Right lobe of liver (tissue), 6 donors: ENCODE measurements around the gene CFAP47. TPM values are rescaled to one million over a fixed set of nuclear protein-coding genes. Genes with fewer than 3 reads are reported as not detected.
"Not testable (repeated sequence)": the region's sequence is repeated elsewhere in the genome, so short reads cannot be mapped to it uniquely, and the experiment has no call there.

Source experiments
- ATAC-seq, 4 donors: fragments of 200-7000 bp; cut with Tn5 transposase; one replicate each; pipeline ENCODE4 v1.9.1; 2020; ENCODE audit warnings: mild to moderate bottlenecking in 4 of 4, moderate library complexity in 4 of 4
- DNase-seq, 3 donors: peaks; one replicate each; pipeline ENCODE4 v3.0.0-alpha.2; 2020
- H3K27ac ChIP-seq, 3 donors: fragments of 200-600 bp; one replicate each; pipeline ENCODE4 v1.8.0; 2022
- H3K27me3 ChIP-seq, 2 donors: fragments of 200-600 bp; one replicate each; pipeline ENCODE4 v1.8.0; 2022
- H3K36me3 ChIP-seq, 4 donors: fragments of 200-600 bp; sonication (generic) in 1 of 4; one replicate each; pipeline versions ENCODE4 v1.5.1 to v1.8.0; 2017 to 2022; ENCODE audit warnings: control low read depth in 1 of 4
- H3K4me1 ChIP-seq, 4 donors: fragments of 200-600 bp; sonication (generic) in 1 of 4; one replicate each; pipeline versions ENCODE4 v1.5.1 to v1.8.0; 2017 to 2022; ENCODE audit warnings: control low read depth in 1 of 4
- H3K4me3 ChIP-seq, 3 donors: fragments of 200-600 bp; one replicate each; pipeline ENCODE4 v1.8.0; 2022
- H3K9me3 ChIP-seq, 4 donors: fragments of 200-600 bp; sonication (generic) in 1 of 4; one replicate each; pipeline versions ENCODE4 v1.5.1 to v1.8.0; 2017 to 2022; ENCODE audit warnings: control low read depth in 1 of 4
- CTCF ChIP-seq, 4 donors: fragments of 200-600 bp in 3 of 4; fragments of 450-650 bp in 1 of 4; IDR thresholded peaks; one replicate each; pipeline versions ENCODE4 v1.5.1 to v1.8.0; 2016 to 2022; ENCODE audit warnings: antibody characterized with exemption in 4 of 4, mild to moderate bottlenecking in 2 of 4
- POLR2A ChIP-seq: fragments of 450-650 bp; IDR thresholded peaks from one replicate; pipeline ENCODE4 v1.6.1; 2017; ENCODE audit warnings: antibody characterized with exemption, mild to moderate bottlenecking
- WGBS: methylation state at CpG from one replicate; pipeline ENCODE4 v1.1.6; 2018; ENCODE audit warnings: low coverage, low lambda C conversion rate; ENCODE audit not compliant: insufficient coverage; ENCODE audit errors: missing lambda C conversion rate; 5-methylcytosine and 5-hydroxymethylcytosine counted together
- intact Hi-C, 2 donors: fragments of 100-400 bp; cut with DNase I; formaldehyde crosslinking; loops; one replicate each; pipeline versions ENCODE4 v1.11.2 to v1.14.1; 2022
- total RNA-seq, 6 experiments: library from RNA; depleted of rRNA in 2 of 6; stranded (reverse); fragments of >200 nt in 2 of 6; fragmentation: NEBNext Ultra II Directional in 3 of 6; extraction: Animal tissue kit (Norgen Biotek cat#: 25700) in 3 of 6; gene quantifications; one replicate each; pipeline versions ENCODE4 v1.1.0 to v1.2.4, GENCODE V29; 2016 to 2023
- donor health status: DM: no; HTN: yes; CAD: no.
- donor health status: DM: no; HTN: no; CAD: no.
- donor health status: DM: no; HTN: no; CAD: no.
- donor health status: DM: no; HTN: yes; CAD: no.
- donor health status: DM: no; HTN: yes; CAD: no.

CFAP47 gene
- total RNA-seq, 6 experiments from 2014 or later, result 0.09 to 0.24 (median 0.20) TPM; not detected in 3

- H3K9me3 ChIP-seq, result no peaks in the 10 kb centered on the region
- H3K27me3 ChIP-seq, result no peaks in the 10 kb centered on the region
- DNase-seq (no peak), ATAC-seq (no peak)
- intact Hi-C loops, result no loop called here
- TF ChIP-seq CTCF (IDR thresholded peaks at IDR 0.05) (no peak), POLR2A (no peak)
- no peaks in the 10 kb centered on the region for H3K4me1 ChIP-seq
- no peaks in the 10 kb centered on the region for H3K36me3 ChIP-seq
- 23% methylated on average over 1 of the region's 1 CpG for WGBS
- no peak overlapping the region for H3K27ac ChIP-seq
- H3K4me3 ChIP-seq, result no peak overlapping the region
These were observed 299.3 kb downstream of the CFAP47 start for GRCh38 chrX:36218801-36219200.

GRCh38 chrX:36234840-36235528 is 315.4 kb downstream of the CFAP47 start:
- H3K4me3 ChIP-seq, H3K36me3 ChIP-seq, H3K27me3 ChIP-seq, H3K9me3 ChIP-seq, H3K4me1 ChIP-seq, ATAC-seq, intact Hi-C loops, H3K27ac ChIP-seq, DNase-seq: not testable (repeated sequence)
- 87% methylated on average over 8 of the region's 21 CpGs for WGBS

- WGBS, result no CpG with 5 or more reads among the region's 1 CpG
- Histone ChIP-seq H3K9me3 (no peaks in the 10 kb centered on the region), H3K27me3 (no peaks in the 10 kb centered on the region), H3K36me3 (no peaks in the 10 kb centered on the region), H3K4me1 (no peaks in the 10 kb centered on the region), H3K4me3 (no peak overlapping the region), H3K27ac (no peak overlapping the region)
- DNase-seq (no peak), ATAC-seq (no peak)
- intact Hi-C loops, result no loop called here
- TF ChIP-seq CTCF (IDR thresholded peaks at IDR 0.05) (no peak), POLR2A (no peak)
These were observed 321.9 kb downstream of the CFAP47 start for GRCh38 chrX:36241397-36241796.

DNA sequence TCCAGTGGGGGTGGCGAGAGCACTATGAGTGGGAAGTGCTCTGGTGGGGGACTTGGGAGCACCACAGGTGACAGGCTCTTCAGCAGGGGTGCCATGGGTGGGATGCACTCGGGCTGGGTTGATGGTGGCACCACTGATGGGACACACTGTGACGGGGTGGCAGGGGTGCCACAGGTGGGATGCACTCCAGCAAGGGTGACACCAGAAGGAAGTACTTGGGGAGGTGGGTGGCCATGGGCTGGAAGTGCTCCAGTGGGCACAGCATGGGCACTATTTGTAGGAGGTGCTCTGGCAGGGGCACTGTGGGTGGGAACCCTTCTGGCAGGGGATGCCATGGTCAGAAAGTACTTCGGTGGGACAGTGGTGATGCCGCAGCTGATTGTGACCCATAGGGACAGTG is 346.6 kb downstream of the CFAP47 start:
- H3K4me1 ChIP-seq, result no peaks in the 10 kb centered on the region
- H3K27me3 ChIP-seq, result no peaks in the 10 kb centered on the region
- DNase-seq (no peak), ATAC-seq (no peak)
- WGBS, result 71% methylated on average over 4 of the region's 5 CpGs
- TF ChIP-seq CTCF (IDR thresholded peaks at IDR 0.05), result no peak
- no peak for TF ChIP-seq POLR2A
- intact Hi-C loops, result no loop called here
- no peaks in the 10 kb centered on the region for H3K9me3 ChIP-seq
- no peaks in the 10 kb centered on the region for H3K36me3 ChIP-seq
- H3K27ac ChIP-seq, result no peak overlapping the region
- no peak overlapping the region for H3K4me3 ChIP-seq

DNA sequence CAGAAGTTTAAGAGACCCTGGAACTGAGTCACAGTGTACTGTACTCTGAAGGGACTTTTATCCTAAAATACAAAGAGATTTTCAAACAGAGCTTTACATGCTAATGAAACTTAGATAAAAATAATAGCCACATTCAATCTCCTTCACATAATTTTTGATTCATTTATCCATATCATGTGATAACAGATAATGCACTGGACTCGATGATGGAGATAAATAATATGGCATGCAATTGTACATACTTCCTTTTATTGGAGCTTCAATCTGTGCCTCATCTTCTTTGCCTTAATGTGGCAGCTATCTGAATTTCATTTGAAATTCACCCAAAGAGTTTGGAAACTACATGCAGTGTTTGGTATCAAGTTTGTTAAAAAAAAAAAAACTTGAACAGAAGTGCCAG is 390.6 kb downstream of the CFAP47 start:
- no peak for ATAC-seq
- intact Hi-C loops, result no loop called here
- no peak overlapping the region for H3K4me3 ChIP-seq
- H3K27me3 ChIP-seq, result peaks cover 0 to 4% of the 10 kb centered on the region in 2 donors
- no peak overlapping the region for H3K27ac ChIP-seq
- no peaks in the 10 kb centered on the region for H3K36me3 ChIP-seq
- H3K9me3 ChIP-seq, result no peaks in the 10 kb centered on the region
- no peak for TF ChIP-seq POLR2A
- 8% methylated on average over 1 of the region's 1 CpG for WGBS
- no peaks in the 10 kb centered on the region for H3K4me1 ChIP-seq
- DNase-seq, result no peak
